ENCODE data around the gene KLHL7.

DNA sequence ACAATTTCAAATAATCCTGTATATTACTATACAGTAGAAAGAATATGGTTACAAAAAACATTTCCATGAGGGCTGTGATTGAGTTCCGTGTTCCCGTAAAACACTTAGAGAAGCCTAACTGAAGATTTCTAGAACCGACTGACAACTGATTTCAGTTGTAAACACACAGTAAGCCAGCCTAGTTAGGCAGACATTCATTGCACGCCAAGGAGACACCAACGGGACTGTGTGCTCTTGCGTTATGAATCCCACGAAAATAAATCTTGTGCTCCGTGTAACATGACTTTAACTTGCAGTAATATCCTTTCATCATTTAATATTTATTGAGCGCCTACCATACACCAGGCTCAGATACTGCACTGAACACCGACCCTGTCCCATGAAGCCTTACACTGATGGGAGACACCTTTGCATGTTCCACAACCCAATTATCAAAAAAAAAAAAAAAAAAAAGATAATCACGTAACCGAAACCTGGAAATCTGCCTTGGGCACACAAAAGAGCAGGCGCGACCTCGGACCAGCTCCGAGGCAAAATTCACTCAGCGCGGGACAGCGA lies 420 bp upstream of the KLHL7 start:
- TF ChIP-seq POLR2A (IDR thresholded peaks at IDR 0.05; ENCODE audit: low read depth), result no peak
- TF ChIP-seq, protein P1, sequence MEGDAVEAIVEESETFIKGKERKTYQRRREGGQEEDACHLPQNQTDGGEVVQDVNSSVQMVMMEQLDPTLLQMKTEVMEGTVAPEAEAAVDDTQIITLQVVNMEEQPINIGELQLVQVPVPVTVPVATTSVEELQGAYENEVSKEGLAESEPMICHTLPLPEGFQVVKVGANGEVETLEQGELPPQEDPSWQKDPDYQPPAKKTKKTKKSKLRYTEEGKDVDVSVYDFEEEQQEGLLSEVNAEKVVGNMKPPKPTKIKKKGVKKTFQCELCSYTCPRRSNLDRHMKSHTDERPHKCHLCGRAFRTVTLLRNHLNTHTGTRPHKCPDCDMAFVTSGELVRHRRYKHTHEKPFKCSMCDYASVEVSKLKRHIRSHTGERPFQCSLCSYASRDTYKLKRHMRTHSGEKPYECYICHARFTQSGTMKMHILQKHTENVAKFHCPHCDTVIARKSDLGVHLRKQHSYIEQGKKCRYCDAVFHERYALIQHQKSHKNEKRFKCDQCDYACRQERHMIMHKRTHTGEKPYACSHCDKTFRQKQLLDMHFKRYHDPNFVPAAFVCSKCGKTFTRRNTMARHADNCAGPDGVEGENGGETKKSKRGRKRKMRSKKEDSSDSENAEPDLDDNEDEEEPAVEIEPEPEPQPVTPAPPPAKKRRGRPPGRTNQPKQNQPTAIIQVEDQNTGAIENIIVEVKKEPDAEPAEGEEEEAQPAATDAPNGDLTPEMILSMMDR (IDR thresholded peaks at IDR 0.05), result no peak
